ENCODE results near the gene LRRC57.
A peak's percentile ranks its signal among the peaks of the same experiment; 100 is the strongest.

The LRRC57 gene

DNA sequence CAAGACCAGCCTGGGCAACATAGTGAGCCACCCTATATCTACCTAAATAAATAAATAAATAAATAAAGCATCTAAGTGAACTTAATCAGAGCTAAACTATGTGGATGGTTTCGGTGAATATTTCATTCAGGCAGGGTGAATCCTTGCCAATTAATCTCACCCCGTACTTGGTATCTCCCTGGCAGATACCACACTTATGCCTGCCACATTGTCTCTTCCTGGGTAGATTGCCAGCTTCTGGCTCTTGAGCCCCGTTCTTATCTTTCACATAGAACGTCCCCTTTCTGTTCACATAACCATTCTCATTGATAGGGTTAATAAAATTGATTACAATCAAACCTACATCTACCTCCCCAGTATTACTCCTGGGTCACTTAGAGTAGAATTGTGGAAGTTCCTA is 46.1 kb downstream of the LRRC57 start:
- TF ChIP-seq, protein P1, sequence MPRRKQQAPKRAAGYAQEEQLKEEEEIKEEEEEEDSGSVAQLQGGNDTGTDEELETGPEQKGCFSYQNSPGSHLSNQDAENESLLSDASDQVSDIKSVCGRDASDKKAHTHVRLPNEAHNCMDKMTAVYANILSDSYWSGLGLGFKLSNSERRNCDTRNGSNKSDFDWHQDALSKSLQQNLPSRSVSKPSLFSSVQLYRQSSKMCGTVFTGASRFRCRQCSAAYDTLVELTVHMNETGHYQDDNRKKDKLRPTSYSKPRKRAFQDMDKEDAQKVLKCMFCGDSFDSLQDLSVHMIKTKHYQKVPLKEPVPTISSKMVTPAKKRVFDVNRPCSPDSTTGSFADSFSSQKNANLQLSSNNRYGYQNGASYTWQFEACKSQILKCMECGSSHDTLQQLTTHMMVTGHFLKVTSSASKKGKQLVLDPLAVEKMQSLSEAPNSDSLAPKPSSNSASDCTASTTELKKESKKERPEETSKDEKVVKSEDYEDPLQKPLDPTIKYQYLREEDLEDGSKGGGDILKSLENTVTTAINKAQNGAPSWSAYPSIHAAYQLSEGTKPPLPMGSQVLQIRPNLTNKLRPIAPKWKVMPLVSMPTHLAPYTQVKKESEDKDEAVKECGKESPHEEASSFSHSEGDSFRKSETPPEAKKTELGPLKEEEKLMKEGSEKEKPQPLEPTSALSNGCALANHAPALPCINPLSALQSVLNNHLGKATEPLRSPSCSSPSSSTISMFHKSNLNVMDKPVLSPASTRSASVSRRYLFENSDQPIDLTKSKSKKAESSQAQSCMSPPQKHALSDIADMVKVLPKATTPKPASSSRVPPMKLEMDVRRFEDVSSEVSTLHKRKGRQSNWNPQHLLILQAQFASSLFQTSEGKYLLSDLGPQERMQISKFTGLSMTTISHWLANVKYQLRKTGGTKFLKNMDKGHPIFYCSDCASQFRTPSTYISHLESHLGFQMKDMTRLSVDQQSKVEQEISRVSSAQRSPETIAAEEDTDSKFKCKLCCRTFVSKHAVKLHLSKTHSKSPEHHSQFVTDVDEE (CRISPR knock-in tag; IDR thresholded peaks at IDR 0.05): no peak
- TF ChIP-seq, protein P2, sequence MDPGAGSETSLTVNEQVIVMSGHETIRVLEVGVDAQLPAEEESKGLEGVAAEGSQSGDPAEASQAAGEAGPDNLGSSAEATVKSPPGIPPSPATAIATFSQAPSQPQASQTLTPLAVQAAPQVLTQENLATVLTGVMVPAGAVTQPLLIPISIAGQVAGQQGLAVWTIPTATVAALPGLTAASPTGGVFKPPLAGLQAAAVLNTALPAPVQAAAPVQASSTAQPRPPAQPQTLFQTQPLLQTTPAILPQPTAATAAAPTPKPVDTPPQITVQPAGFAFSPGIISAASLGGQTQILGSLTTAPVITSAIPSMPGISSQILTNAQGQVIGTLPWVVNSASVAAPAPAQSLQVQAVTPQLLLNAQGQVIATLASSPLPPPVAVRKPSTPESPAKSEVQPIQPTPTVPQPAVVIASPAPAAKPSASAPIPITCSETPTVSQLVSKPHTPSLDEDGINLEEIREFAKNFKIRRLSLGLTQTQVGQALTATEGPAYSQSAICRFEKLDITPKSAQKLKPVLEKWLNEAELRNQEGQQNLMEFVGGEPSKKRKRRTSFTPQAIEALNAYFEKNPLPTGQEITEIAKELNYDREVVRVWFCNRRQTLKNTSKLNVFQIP (CRISPR knock-in tag; IDR thresholded peaks at IDR 0.05; ENCODE audit: borderline replicate concordance, low read depth): no peak
- TF ChIP-seq GLIS3 (CRISPR knock-in tag; IDR thresholded peaks at IDR 0.05) (no peak), ZFP30 (CRISPR knock-in tag; IDR thresholded peaks at IDR 0.05) (no peak), ZFP3 (CRISPR knock-in tag; IDR thresholded peaks at IDR 0.05) (no peak), TCF4 (CRISPR knock-in tag; IDR thresholded peaks at IDR 0.05; ENCODE audit: borderline replicate concordance) (no peak), TOX (CRISPR knock-in tag; IDR thresholded peaks at IDR 0.05; ENCODE audit: borderline replicate concordance) (no peak), ZNF8 (CRISPR knock-in tag; IDR thresholded peaks at IDR 0.05) (no peak), BACH2 (CRISPR knock-in tag; IDR thresholded peaks at IDR 0.05; ENCODE audit: borderline replicate concordance) (no peak), ARNTL (CRISPR knock-in tag; IDR thresholded peaks at IDR 0.05; ENCODE audit: borderline replicate concordance, low read depth) (no peak), SNAI2 (CRISPR knock-in tag; IDR thresholded peaks at IDR 0.05) (no peak), ZNF565 (CRISPR knock-in tag; conservative IDR thresholded peaks at IDR 0.05; ENCODE audit: low read depth) (no peak), RARB (CRISPR knock-in tag; IDR thresholded peaks at IDR 0.05) (no peak), ZNF70 (CRISPR knock-in tag; IDR thresholded peaks at IDR 0.05) (no peak), PPARA (CRISPR knock-in tag; IDR thresholded peaks at IDR 0.05; ENCODE audit: borderline replicate concordance) (no peak), ZC3H10 (CRISPR knock-in tag; IDR thresholded peaks at IDR 0.05) (no peak), OSR1 (CRISPR knock-in tag; IDR thresholded peaks at IDR 0.05) (no peak)
- TF ChIP-seq, protein P3, sequence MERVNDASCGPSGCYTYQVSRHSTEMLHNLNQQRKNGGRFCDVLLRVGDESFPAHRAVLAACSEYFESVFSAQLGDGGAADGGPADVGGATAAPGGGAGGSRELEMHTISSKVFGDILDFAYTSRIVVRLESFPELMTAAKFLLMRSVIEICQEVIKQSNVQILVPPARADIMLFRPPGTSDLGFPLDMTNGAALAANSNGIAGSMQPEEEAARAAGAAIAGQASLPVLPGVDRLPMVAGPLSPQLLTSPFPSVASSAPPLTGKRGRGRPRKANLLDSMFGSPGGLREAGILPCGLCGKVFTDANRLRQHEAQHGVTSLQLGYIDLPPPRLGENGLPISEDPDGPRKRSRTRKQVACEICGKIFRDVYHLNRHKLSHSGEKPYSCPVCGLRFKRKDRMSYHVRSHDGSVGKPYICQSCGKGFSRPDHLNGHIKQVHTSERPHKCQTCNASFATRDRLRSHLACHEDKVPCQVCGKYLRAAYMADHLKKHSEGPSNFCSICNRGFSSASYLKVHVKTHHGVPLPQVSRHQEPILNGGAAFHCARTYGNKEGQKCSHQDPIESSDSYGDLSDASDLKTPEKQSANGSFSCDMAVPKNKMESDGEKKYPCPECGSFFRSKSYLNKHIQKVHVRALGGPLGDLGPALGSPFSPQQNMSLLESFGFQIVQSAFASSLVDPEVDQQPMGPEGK (CRISPR knock-in tag; IDR thresholded peaks at IDR 0.05; ENCODE audit: borderline replicate concordance): no peak
- TF ChIP-seq, protein P4, sequence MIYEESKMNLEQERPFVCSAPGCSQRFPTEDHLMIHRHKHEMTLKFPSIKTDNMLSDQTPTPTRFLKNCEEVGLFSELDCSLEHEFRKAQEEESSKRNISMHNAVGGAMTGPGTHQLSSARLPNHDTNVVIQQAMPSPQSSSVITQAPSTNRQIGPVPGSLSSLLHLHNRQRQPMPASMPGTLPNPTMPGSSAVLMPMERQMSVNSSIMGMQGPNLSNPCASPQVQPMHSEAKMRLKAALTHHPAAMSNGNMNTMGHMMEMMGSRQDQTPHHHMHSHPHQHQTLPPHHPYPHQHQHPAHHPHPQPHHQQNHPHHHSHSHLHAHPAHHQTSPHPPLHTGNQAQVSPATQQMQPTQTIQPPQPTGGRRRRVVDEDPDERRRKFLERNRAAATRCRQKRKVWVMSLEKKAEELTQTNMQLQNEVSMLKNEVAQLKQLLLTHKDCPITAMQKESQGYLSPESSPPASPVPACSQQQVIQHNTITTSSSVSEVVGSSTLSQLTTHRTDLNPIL (CRISPR knock-in tag; IDR thresholded peaks at IDR 0.05; ENCODE audit: low read depth): no peak
- TF ChIP-seq, protein P5, sequence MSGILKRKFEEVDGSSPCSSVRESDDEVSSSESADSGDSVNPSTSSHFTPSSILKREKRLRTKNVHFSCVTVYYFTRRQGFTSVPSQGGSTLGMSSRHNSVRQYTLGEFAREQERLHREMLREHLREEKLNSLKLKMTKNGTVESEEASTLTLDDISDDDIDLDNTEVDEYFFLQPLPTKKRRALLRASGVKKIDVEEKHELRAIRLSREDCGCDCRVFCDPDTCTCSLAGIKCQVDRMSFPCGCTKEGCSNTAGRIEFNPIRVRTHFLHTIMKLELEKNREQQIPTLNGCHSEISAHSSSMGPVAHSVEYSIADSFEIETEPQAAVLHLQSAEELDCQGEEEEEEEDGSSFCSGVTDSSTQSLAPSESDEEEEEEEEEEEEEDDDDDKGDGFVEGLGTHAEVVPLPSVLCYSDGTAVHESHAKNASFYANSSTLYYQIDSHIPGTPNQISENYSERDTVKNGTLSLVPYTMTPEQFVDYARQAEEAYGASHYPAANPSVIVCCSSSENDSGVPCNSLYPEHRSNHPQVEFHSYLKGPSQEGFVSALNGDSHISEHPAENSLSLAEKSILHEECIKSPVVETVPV (CRISPR knock-in tag; IDR thresholded peaks at IDR 0.05): no peak
- ATAC-seq: no peak

DNA sequence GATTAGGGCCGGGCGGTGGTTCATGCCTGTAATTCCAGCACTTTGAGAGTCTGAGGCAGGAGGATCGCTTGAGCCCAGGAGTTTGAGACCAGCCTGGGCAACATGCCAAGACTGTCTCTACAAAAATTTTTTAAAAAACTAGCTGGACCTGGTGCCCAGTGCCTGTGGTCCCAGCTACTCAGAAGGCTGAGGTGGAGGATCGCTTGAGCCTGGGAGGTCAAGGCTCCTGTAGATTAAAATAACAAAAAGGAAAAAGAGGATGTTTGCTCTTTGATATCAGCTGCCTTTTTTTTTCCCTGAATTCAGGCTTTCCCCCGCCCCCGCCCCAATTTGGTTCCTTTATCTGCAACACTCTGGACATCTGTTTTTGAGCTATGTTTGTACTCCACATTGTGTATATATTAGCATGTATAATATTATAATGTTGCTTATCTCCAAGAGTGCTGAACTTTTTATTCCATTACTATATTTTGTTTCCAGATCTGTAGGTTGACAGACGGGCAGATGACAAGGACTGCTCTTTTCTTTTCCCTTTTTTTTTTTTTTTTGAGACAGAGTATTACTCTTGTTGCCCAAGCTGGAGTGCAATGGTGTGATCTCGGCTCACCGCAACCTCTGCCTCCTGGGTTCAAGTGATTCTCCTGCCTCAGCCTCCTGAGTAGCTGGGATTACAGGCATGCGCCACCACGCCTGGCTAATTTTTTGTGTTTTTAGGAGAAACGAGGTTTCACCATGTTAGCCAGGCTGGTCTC is 48.6 kb downstream of the LRRC57 start:
- no peak for TF ChIP-seq TOX (CRISPR knock-in tag; IDR thresholded peaks at IDR 0.05; ENCODE audit: borderline replicate concordance)
- TF ChIP-seq SNAI2 (CRISPR knock-in tag; IDR thresholded peaks at IDR 0.05): no peak
- TF ChIP-seq RARB (CRISPR knock-in tag; IDR thresholded peaks at IDR 0.05): no peak
- no peak for TF ChIP-seq ISL1 (CRISPR knock-in tag; IDR thresholded peaks at IDR 0.05)
- TF ChIP-seq ZFP3 (CRISPR knock-in tag; IDR thresholded peaks at IDR 0.05): no peak
- TF ChIP-seq GLIS3 (CRISPR knock-in tag; IDR thresholded peaks at IDR 0.05): no peak
- TF ChIP-seq ZC3H10 (CRISPR knock-in tag; IDR thresholded peaks at IDR 0.05): no peak
- TF ChIP-seq TCF4 (CRISPR knock-in tag; IDR thresholded peaks at IDR 0.05; ENCODE audit: borderline replicate concordance): 0 out of 2 replicates have a peak, but pooled peaks have one; percentile 23
- ATAC-seq: no peak
